Endodermal cell (in vitro differentiated cells): Measurements from ENCODE around the gene SH3BP5. TPM values are rescaled to one million over a fixed set of nuclear protein-coding genes. Genes with fewer than 3 reads are reported as not detected.

Experiments used
- DNase-seq: peaks from one replicate; pipeline ENCODE4 v3.0.0-alpha.2; 2017
- H3K27ac ChIP-seq: 2 replicates; pipeline ENCODE4 v1.5.1; 2013; ENCODE audit warnings: mild to moderate bottlenecking, low read depth, low read length, moderate library complexity
- H3K27me3 ChIP-seq: 2 replicates; pipeline ENCODE4 v1.6.1; 2013; ENCODE audit warnings: mild to moderate bottlenecking, low read length, moderate library complexity; ENCODE audit not compliant: insufficient read depth, control insufficient read depth, poor library complexity, severe bottlenecking
- H3K36me3 ChIP-seq: 2 replicates; pipeline ENCODE4 v1.7.0; 2013; ENCODE audit warnings: mild to moderate bottlenecking, low read length, moderate library complexity; ENCODE audit not compliant: control insufficient read depth, insufficient read depth
- H3K4me1 ChIP-seq: one replicate; pipeline ENCODE4 v1.7.0; 2013; ENCODE audit warnings: low read length; ENCODE audit not compliant: control insufficient read depth, insufficient read depth
- H3K4me3 ChIP-seq: 2 replicates; pipeline ENCODE4 v1.5.1; 2013; ENCODE audit warnings: mild to moderate bottlenecking, low read length, moderate library complexity
- H3K9ac ChIP-seq: 2 replicates; pipeline ENCODE4 v1.6.1; 2013; ENCODE audit warnings: mild to moderate bottlenecking, low read length, moderate library complexity; ENCODE audit not compliant: poor library complexity, severe bottlenecking; ENCODE audit errors: extremely low read depth
- H3K9me3 ChIP-seq: 2 replicates; pipeline ENCODE4 v1.6.1; 2013; ENCODE audit warnings: mild to moderate bottlenecking, low read length, moderate library complexity; ENCODE audit not compliant: control insufficient read depth
- H3K27ac Mint-ChIP-seq: 2 replicates; pipeline ENCODE4 v1.8.0; 2020; ENCODE audit warnings: mixed read lengths
- H3K27me3 Mint-ChIP-seq: 2 replicates; pipeline ENCODE4 v1.8.0; 2021; ENCODE audit warnings: mild to moderate bottlenecking, mixed read lengths; ENCODE audit not compliant: insufficient read depth
- H3K36me3 Mint-ChIP-seq: 2 replicates; pipeline ENCODE4 v1.8.0; 2020; ENCODE audit warnings: low read depth, mixed read lengths
- H3K4me1 Mint-ChIP-seq: 2 replicates; pipeline ENCODE4 v1.8.0; 2020; ENCODE audit warnings: mixed read lengths
- H3K4me3 Mint-ChIP-seq: 2 replicates; pipeline ENCODE4 v1.8.0; 2020; ENCODE audit warnings: mild to moderate bottlenecking, moderate library complexity, mixed read lengths
- H3K9me3 Mint-ChIP-seq: 2 replicates; pipeline ENCODE4 v1.8.0; 2020; ENCODE audit warnings: mild to moderate bottlenecking, mixed read lengths
- CTCF ChIP-seq: fragments of 200-600 bp; sonication (generic); conservative IDR thresholded peaks from 2 replicates; pipeline ENCODE4 v1.5.0; 2021; ENCODE audit warnings: antibody characterized with exemption, mild to moderate bottlenecking
- WGBS, 2 experiments: methylation state at CpG; one replicate each; pipeline versions ENCODE4 v1.1.5 to v1.1.7; 2013; ENCODE audit warnings: missing lambda C conversion rate in 2 of 2, mixed read lengths in 1 of 2; ENCODE audit not compliant: insufficient coverage in 1 of 2, insufficient read length in 1 of 2; 5-methylcytosine and 5-hydroxymethylcytosine counted together
- total RNA-seq, 2 donors: library from RNA; stranded (reverse); fragmentation: NEBNext Ultra II Directional in 1 of 2; extraction: Animal tissue kit (Norgen Biotek cat#: 25700) in 1 of 2; gene quantifications; 2 replicates in 1 of 2; 3 replicates in 1 of 2; pipeline ENCODE4 v1.2.1, GENCODE V29; 2021

Gene SH3BP5
- total RNA-seq, 2 donors from 2014 or later = 25.8 to 30.3 TPM

- H3K36me3 Mint-ChIP-seq = peaks cover 9% of the 10 kb centered on the region
- no peak for TF ChIP-seq CTCF
- H3K9me3 ChIP-seq = no peaks in the 10 kb centered on the region
- H3K9ac ChIP-seq = no peak overlapping the region
- no peak for DNase-seq
- H3K27ac ChIP-seq = no peak overlapping the region
- H3K27me3 Mint-ChIP-seq = no peaks in the 10 kb centered on the region
- no peaks in the 10 kb centered on the region for H3K9me3 Mint-ChIP-seq
- H3K4me3 Mint-ChIP-seq = no peak overlapping the region
- peaks cover 4% of the 10 kb centered on the region for H3K4me1 ChIP-seq
- peaks cover 10% of the 10 kb centered on the region for H3K4me1 Mint-ChIP-seq
- H3K36me3 ChIP-seq = peaks cover 9% of the 10 kb centered on the region
- H3K4me3 ChIP-seq = no peak overlapping the region
- no peaks in the 10 kb centered on the region for H3K27me3 ChIP-seq
- 83 to 100% methylated on average over 1 of the region's 1 CpG for WGBS, 2 experiments
- no peak overlapping the region for H3K27ac Mint-ChIP-seq
These were observed 48.7 kb downstream of the SH3BP5 start for GRCh38 chr3:15283702-15284101.

GRCh38 chr3:15281817-15282216, 50.6 kb downstream of the SH3BP5 start:
- TF ChIP-seq CTCF = no peak
- DNase-seq = no peak
- H3K4me1 Mint-ChIP-seq = peaks cover 22% of the 10 kb centered on the region
- Histone ChIP-seq H3K9ac (no peak overlapping the region), H3K27ac (no peak overlapping the region), H3K4me1 (peaks cover 4% of the 10 kb centered on the region), H3K27me3 (no peaks in the 10 kb centered on the region), H3K36me3 (peaks cover 9% of the 10 kb centered on the region), H3K4me3 (no peak overlapping the region), H3K9me3 (no peaks in the 10 kb centered on the region)
- no peak overlapping the region for H3K4me3 Mint-ChIP-seq
- no peaks in the 10 kb centered on the region for H3K27me3 Mint-ChIP-seq
- no peaks in the 10 kb centered on the region for H3K9me3 Mint-ChIP-seq
- H3K36me3 Mint-ChIP-seq = no peaks in the 10 kb centered on the region
- WGBS, 2 experiments = 93 to 100% methylated on average over 3 to 9 of the region's 9 CpGs
- H3K27ac Mint-ChIP-seq = no peak overlapping the region

- Histone ChIP-seq H3K4me3 (no peak overlapping the region), H3K9ac (no peak overlapping the region), H3K27ac (no peak overlapping the region), H3K36me3 (peaks cover 9% of the 10 kb centered on the region), H3K9me3 (no peaks in the 10 kb centered on the region), H3K4me1 (peaks cover 4% of the 10 kb centered on the region), H3K27me3 (no peaks in the 10 kb centered on the region)
- 94 to 97% methylated on average over 10 of the region's 10 CpGs for WGBS, 2 experiments
- Mint-ChIP-seq H3K27me3 (no peaks in the 10 kb centered on the region), H3K36me3 (peaks cover under 1% of the 10 kb centered on the region), H3K27ac (peak overlapping the region; percentile 1), H3K4me1 (peaks cover 21% of the 10 kb centered on the region), H3K4me3 (no peak overlapping the region), H3K9me3 (no peaks in the 10 kb centered on the region)
- DNase-seq = no peak
- no peak for TF ChIP-seq CTCF
These were observed 51.4 kb downstream of the SH3BP5 start for GRCh38 chr3:15280853-15281532.
